HG03354 (cell line): ENCODE results near the gene PSAP.
"Not testable (repeated sequence)": the region's sequence is repeated elsewhere in the genome, so short reads cannot be mapped to it uniquely, and the experiment has no call there.

ENCODE experiments used
- ATAC-seq: cut with Tn5 transposase; IDR thresholded peaks from one replicate; pipeline ENCODE4 v1.9.1; 2021; ENCODE audit warnings: mild to moderate bottlenecking; ENCODE audit not compliant: unreplicated experiment, poor library complexity, severe bottlenecking

The PSAP gene

GRCh38 chr10:71850743-71851464 lies at the start of gene PSAP:
TSS of gene PSAP (minus strand) at chr10:71851251. CDS start at chr10:71851221, 30 bp downstream.
- ATAC-seq: peak; percentile 98

DNA sequence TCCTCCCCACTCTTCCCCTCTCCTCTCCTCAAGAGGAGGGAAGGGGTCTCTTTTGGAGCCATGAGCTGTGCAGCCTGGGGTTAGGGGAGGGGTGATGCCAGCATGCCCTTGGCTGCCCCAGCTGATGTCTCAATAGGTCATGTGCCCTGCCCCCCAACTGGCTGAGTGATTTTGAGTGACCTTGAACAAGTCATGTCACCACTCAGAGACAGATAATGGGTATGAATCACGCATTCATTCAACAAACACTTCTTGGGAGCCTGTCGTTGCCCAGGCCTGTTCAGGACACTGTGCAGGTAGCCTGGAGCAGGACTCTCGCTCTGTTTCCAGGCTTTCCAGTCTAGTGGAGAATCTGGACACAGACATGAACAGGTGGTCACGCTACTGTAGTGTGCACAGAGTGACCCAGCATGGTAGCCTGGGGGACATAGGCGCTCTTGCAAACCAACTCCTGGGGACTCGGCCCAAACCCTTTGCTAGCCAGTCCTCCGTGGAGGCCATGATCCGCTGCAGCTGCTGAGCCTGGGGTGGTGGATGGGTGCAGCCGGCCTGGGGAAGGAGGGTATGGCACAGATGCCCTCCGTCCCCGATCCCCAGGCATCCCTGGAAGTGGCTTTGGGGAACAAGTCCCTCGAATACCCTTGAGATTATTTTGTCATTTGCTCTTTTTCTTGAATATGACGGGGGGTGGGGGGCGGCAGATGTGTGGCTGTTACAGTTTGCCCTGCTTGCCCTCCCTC lies 49.6 kb upstream of the PSAP start:
- ATAC-seq: no peak

GRCh38 chr10:71899665-71900412 lies 48.8 kb upstream of the PSAP start:
- ATAC-seq: no peak

DNA sequence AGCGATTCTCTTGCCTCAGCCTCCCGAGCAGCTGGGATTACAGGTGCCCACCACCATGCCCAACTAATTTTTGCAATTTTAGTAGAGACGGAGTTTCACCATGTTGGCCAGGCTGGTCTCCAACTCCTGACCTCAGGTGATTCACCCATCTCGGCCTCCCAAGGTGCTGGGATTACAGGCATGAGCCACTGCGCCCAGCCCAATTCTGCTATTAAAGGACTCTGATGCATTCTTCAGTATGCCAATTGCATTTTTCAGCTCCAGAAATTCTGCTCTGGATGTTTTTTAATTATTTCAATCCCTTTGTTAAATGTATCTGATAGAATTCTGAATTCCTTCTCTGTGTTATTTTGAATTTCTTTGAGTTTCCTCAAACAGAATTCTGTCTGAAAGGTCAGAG lies 47.3 kb upstream of the PSAP start:
- not testable (repeated sequence) for ATAC-seq

DNA sequence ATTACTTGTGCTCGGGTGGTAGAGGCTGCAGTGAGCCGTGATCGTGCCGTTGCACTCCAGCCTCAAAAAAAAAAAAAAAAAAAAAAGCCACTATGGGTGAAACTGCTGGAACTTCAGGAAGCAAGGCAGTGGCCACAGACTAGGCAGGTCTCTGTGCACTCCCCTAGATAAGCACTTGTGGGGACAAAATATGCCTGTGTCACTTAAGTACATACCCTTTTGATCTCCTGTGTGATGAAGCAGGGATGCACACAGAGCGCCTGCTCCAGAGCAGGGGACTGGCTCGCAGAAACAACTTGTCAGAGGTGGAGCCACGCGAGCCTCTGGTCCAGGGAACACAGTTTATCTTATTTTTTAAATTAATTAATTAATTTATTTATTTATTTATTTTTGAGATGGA lies 42.9 kb upstream of the PSAP start:
- no peak for ATAC-seq

DNA sequence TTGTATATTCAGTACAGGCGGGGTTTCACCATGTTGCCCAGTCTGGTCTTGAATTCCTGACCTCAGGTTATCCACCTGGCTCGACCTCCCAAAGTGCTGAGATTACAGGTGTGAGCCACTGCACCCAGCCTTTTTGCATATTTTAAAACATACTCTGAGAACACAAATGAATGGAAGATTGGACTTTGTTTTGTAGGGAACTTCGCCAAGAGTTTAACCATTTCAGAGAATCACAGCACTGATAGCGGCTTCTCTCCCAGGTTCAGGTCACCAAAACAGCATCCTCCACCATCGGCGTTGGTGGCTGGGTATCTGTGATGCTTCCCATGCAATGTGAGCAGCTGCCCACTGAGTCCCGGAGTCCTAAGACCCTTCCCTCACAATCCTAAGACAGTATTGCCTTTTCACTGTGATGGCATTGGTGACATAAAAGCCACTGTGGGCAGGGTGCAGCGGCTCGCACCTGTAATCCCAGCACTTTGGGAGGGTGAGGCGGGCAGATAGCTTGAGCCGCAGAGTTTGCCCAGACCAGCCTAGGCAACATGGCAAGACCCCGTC lies 42.3 kb upstream of the PSAP start:
- ATAC-seq: no peak

DNA sequence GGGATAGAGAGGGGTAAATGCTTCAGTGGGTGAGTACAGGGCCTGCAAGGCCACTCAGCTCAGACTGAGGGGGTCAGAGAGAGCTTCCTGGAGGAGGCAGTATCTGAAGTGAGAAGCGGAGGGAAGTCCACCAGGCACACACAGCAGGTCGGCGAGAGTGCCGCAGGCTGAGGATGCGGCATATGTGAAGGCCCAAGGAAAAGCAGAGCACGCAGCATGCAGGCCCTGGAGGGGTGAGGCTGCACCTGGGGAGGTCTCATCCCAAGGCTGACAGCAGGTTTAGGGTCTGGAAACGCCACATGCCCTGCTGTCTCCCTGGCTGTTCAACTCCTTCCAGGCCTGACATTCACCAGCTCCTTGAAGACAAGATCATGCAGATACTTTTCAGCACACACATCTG lies 40.4 kb upstream of the PSAP start:
- ATAC-seq: no peak

DNA sequence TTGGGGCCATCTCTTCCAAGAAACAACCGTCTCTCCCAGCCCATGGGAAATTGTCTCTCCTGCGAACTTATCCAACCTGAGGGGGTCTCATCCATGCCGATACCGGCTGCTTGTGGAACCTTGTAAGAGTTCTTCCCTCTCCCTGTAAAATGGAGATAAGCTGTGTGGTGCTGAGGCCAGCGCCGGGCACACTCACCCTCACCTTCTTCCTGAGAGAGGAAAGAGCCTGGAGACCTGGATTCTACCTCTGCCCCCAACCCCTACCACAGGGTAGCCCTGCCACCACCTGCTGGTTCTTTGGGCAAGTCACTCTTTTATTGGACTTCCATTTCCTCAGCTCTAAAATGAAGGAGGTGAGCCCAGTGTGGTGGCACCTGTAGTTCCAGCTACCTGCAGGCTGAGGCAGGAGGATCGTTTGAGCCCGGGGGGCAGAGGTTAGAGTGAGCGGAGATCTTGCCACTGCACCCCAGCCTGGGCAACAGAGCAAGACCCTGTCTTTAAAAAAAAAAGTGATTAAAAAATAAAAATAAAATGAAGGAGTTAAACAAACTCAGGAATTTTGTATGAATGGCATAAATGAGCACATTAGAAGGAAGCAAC lies 38.4 kb upstream of the PSAP start:
- ATAC-seq: no peak

- peak; percentile 95 for ATAC-seq
Observed at GRCh38 chr10:71888623-71889387, 37.8 kb upstream of the PSAP start.

DNA sequence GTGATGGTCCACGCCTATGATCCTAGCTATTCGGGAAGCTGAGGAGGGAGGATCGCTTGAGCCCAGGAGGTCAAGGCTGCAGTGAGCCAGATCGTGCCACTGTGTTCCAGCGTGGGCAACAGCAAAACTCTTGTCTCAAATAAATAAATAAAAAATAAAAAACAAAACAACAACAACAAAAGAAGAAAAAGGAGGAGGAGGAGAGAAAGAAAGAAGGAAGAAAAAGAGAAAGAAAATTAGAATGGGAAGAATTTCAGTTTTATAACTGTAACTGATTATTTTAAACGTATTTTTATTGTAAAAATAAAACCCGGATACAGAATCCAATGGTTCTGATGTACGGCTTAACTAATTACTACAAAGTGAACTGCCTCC lies 37.2 kb upstream of the PSAP start:
- ATAC-seq: no peak

GRCh38 chr10:71887743-71888142 lies 36.7 kb upstream of the PSAP start:
- ATAC-seq: no peak

- no peak for ATAC-seq
Observed at GRCh38 chr10:71882813-71883659, 32.0 kb upstream of the PSAP start.

GRCh38 chr10:71881647-71882355 lies 30.8 kb upstream of the PSAP start:
- ATAC-seq: no peak

DNA sequence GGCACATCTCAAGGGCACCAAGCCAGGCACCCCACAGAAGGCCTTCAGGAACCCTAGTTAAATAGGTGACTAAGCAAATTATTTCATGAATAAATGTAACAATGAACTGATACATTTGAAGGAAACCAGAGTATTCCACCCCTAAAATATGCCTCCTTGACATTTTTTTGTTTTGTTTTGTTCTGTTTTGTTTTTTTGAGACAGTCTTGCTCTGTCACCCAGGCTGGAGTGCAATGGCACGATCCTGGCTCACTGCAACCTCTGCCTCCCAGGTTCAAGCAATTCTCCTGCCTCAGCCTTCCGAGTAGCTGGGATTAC lies 30.2 kb upstream of the PSAP start:
- ATAC-seq: not testable (repeated sequence)

DNA sequence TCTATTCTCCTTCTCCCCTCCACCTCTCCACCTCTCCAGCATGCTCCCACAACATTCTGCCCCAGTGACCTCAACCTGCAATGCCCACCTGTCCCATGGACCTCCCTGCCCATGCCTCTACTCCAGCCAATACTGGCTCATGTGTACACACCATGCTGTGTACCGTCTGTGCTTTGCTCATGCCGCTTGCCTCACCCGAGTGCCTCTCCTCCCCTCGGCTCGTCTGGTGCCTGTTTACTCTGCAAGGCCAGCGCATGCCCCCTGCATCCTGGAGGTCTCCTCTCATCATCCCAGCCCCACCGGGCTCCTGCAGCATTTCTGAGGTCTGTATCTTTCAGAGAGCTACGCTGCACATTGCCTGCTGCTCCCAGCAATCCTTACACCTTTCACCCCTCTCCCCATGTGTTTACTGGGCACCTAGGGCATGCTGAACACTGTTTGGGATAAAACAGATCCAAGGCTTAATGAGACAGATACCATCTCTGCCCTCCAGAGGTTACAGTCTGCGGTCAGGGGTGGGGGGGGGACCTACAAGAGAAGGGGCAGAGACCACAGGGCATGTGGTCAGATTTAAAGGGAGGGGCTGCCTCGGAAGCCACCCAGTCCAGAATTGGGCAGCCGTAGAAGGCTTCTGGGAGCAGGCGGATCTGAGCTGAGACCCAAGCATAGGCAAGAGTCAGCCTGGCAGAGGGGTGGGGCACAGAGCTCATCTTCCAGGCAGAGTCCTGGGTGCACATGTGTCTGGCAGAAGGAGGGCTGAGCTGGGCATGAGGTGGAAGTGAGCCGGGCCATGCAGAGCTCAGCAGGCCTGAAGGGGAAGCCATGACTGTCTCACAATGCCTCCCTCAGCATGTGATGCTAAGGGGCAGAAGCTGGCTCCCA lies 29.6 kb upstream of the PSAP start:
- ATAC-seq: no peak

GRCh38 chr10:71878327-71879034 lies 27.4 kb upstream of the PSAP start:
- ATAC-seq: peak; percentile 46
